HG03457 (cell line): ENCODE data around the gene POU3F4.

Experiments used
- ATAC-seq: cut with Tn5 transposase; IDR thresholded peaks from one replicate; pipeline ENCODE4 v1.9.1; 2021; ENCODE audit warnings: moderate number of reproducible peaks; ENCODE audit not compliant: unreplicated experiment

Gene POU3F4

GRCh38 chrX:83508006-83508405, at the start of gene POU3F4:
Gene POU3F4, plus strand, starts transcription at chrX:83508290. Its CDS starts 35 bp downstream, at chrX:83508325.
- ATAC-seq, result no peak

- peak; percentile 63 for ATAC-seq
Measured at GRCh38 chrX:83469551-83469950, 38.5 kb upstream of the POU3F4 start.

GRCh38 chrX:83495898-83496297, 12.2 kb upstream of the POU3F4 start:
- no peak for ATAC-seq

GRCh38 chrX:83501003-83501402, 7.1 kb upstream of the POU3F4 start:
- no peak for ATAC-seq

- no peak for ATAC-seq
Measured at GRCh38 chrX:83501530-83501929, 6.6 kb upstream of the POU3F4 start.

- ATAC-seq, result no peak
Measured at GRCh38 chrX:83504721-83505479, 3.2 kb upstream of the POU3F4 start.

GRCh38 chrX:83508526-83509253, 600 bp downstream of the POU3F4 start:
- no peak for ATAC-seq

- ATAC-seq, result no peak
Measured at GRCh38 chrX:83509254-83509801, 1.2 kb downstream of the POU3F4 start.

GRCh38 chrX:83510510-83511062, 2.5 kb downstream of the POU3F4 start:
- ATAC-seq, result no peak

- ATAC-seq, result no peak
Measured at GRCh38 chrX:83511208-83511607, 3.1 kb downstream of the POU3F4 start.

- ATAC-seq, result no peak
Measured at GRCh38 chrX:83512111-83512510, 4.0 kb downstream of the POU3F4 start.

GRCh38 chrX:83516597-83516996, 8.5 kb downstream of the POU3F4 start:
- ATAC-seq, result no peak

- no peak for ATAC-seq
Measured at GRCh38 chrX:83521905-83522304, 13.8 kb downstream of the POU3F4 start.

GRCh38 chrX:83529950-83530349, 21.9 kb downstream of the POU3F4 start:
- no peak for ATAC-seq

GRCh38 chrX:83535417-83536196, 27.5 kb downstream of the POU3F4 start:
- no peak for ATAC-seq
